A673 (cell line): ENCODE results near the gene C2orf72. TPM values are rescaled to one million over a fixed set of nuclear protein-coding genes. Genes with fewer than 3 reads are reported as not detected.

Experiments used
- BruUV-seq: library from RNA; stranded (reverse); fragments of 400-500 nt; replicated peaks from 2 replicates; lab custom pipeline; 2021; lab: Mats Ljungman, UMichigan
- CTCF ChIA-PET: fragments of 300-600 bp; sonication (Branson Sonifier 250); formaldehyde crosslinking; loops from one replicate; lab custom pipeline; 2022; ENCODE audit warnings: antibody characterized with exemption; lab: Charles Lee
- POLR2A ChIA-PET: fragments of 300-600 bp; sonication (Branson Sonifier 250); formaldehyde crosslinking; loops from one replicate; lab custom pipeline; 2022; ENCODE audit warnings: antibody characterized with exemption; ENCODE audit not compliant: low non-redundant PET; lab: Charles Lee
- DNase-seq: peaks from one replicate; pipeline ENCODE4 v3.0.0-alpha.2; 2015; ENCODE audit warnings: low spot score
- H3K27ac ChIP-seq: fragments of 200-600 bp; sonication (generic); 2 replicates; pipeline ENCODE4 v1.5.1; 2016; ENCODE audit warnings: mixed run types, low read depth, mild to moderate bottlenecking, mixed read lengths, antibody characterized with exemption, low read length; ENCODE audit not compliant: poor library complexity, severe bottlenecking
- H3K27me3 ChIP-seq: fragments of 200-600 bp; sonication (generic); replicated peaks from 2 replicates; pipeline ENCODE4 v1.6.1; 2017; ENCODE audit warnings: mixed run types, low read depth, mild to moderate bottlenecking, mixed read lengths, antibody characterized with exemption, low read length; ENCODE audit not compliant: insufficient read depth, poor library complexity
- H3K36me3 ChIP-seq: fragments of 200-600 bp; sonication (generic); 2 replicates; pipeline ENCODE4 v1.6.1; 2016; ENCODE audit warnings: mixed run types, mild to moderate bottlenecking, mixed read lengths, antibody characterized with exemption, low read length; ENCODE audit not compliant: insufficient read depth, poor library complexity, severe bottlenecking
- H3K4me1 ChIP-seq: fragments of 200-600 bp; sonication (generic); 2 replicates; pipeline ENCODE4 v1.6.1; 2017; ENCODE audit warnings: mixed run types, mild to moderate bottlenecking, mixed read lengths, antibody characterized with exemption, low read length; ENCODE audit not compliant: insufficient read depth, poor library complexity, severe bottlenecking
- H3K4me3 ChIP-seq: fragments of 200-600 bp; sonication (generic); 2 replicates; pipeline ENCODE4 v1.5.1; 2016; ENCODE audit warnings: low read depth, mixed run types, mild to moderate bottlenecking, mixed read lengths, low read length; ENCODE audit not compliant: poor library complexity, severe bottlenecking
- H3K9me3 ChIP-seq: fragments of 200-600 bp; sonication (generic); 2 replicates; pipeline ENCODE4 v1.6.1; 2016; ENCODE audit warnings: mixed run types, low read depth, mild to moderate bottlenecking, mixed read lengths, antibody characterized with exemption, low read length; ENCODE audit not compliant: poor library complexity, severe bottlenecking
- EZH2 ChIP-seq: fragments of 200-600 bp; sonication (generic); IDR thresholded peaks from 2 replicates; pipeline ENCODE4 v1.6.1; 2017; ENCODE audit warnings: borderline replicate concordance, low read depth, mild to moderate bottlenecking, mixed read lengths, antibody characterized with exemption, low read length; ENCODE audit not compliant: poor library complexity, severe bottlenecking
- intact Hi-C: fragments of 100-400 bp; cut with micrococcal nuclease; formaldehyde crosslinking; loops from one replicate; pipeline ENCODE4 v1.10.0; 2022; ENCODE audit not compliant: unreplicated experiment
- total RNA-seq: library from RNA; stranded (reverse); gene quantifications from 2 replicates; pipeline ENCODE4 v1.2.3, GENCODE V29; 2021
- TF ChIP-seq, protein P1 (sequence below): fragments of 300-800, 200-600 bp; sonication (generic); conservative IDR thresholded peaks from 2 replicates; pipeline ENCODE4 v1.5.1; 2017; ENCODE audit warnings: low read depth, mild to moderate bottlenecking, antibody characterized with exemption, low read length, moderate library complexity, mixed read lengths

Gene C2orf72
- total RNA-seq, 1 experiment from 2014 or later, result not detected

DNA sequence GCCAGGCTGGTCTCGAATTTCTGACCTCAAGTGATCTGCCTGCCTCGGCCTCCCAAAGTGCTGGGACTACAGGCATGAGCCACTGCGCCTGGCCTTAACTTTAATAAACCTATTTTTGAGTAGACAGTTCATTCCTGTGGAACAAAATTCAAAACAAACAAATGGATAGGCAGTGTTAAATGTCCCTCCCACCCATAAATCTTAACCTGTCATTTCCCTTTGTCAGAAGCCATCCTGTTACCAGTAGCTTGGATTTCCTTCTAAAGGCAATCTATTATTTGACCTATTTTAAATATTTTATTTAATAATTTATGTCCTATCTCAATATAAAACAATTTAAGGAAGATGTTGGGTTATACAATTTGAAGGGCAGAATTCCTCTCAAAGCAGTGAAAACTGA lies 6.6 kb upstream of the C2orf72 start:
- Histone ChIP-seq H3K4me1 (no peaks in the 10 kb centered on the region), H3K9me3 (no peaks in the 10 kb centered on the region), H3K36me3 (no peaks in the 10 kb centered on the region), H3K4me3 (no peak overlapping the region), H3K27me3 (peaks cover 29% of the 10 kb centered on the region), H3K27ac (no peak overlapping the region)
- ChIA-PET CTCF (no interaction called here), POLR2A (no interaction called here)
- DNase-seq, result no peak
- TF ChIP-seq, protein P1, sequence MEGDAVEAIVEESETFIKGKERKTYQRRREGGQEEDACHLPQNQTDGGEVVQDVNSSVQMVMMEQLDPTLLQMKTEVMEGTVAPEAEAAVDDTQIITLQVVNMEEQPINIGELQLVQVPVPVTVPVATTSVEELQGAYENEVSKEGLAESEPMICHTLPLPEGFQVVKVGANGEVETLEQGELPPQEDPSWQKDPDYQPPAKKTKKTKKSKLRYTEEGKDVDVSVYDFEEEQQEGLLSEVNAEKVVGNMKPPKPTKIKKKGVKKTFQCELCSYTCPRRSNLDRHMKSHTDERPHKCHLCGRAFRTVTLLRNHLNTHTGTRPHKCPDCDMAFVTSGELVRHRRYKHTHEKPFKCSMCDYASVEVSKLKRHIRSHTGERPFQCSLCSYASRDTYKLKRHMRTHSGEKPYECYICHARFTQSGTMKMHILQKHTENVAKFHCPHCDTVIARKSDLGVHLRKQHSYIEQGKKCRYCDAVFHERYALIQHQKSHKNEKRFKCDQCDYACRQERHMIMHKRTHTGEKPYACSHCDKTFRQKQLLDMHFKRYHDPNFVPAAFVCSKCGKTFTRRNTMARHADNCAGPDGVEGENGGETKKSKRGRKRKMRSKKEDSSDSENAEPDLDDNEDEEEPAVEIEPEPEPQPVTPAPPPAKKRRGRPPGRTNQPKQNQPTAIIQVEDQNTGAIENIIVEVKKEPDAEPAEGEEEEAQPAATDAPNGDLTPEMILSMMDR, result no peak
- TF ChIP-seq EZH2, result no peak
- intact Hi-C loops, result no loop called here
- no TSS peak for BruUV-seq

DNA sequence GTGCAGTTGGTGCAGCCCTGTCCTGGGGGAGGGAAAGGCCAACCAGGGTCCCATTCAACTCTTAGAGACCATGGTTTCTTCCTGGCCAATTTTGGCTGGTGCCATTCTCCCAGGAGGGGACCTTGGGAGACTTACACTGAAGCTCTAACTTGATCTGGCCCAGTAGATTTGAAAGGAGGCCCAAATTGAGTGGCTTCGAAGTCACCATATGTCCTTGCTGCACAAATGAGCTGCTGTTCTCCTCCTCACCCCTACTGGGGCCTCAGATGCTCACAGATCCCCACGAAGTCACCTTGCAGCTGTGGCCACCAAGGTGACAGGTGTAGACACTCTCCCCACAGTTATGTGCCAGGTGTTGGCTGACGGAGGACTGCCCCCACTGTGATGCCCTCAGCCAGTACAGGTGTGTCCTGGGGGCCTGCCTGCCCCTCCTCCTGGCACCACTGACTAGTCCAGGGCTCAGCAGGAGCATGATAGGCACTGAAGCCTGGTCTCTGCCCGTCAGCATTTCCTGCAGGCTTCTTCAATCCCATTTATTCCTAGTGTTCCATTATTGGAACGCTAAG lies 4.7 kb upstream of the C2orf72 start:
- H3K27ac ChIP-seq, result no peak overlapping the region
- no peaks in the 10 kb centered on the region for H3K4me1 ChIP-seq
- peaks cover 44% of the 10 kb centered on the region for H3K27me3 ChIP-seq
- BruUV-seq, result no TSS peak
- ChIA-PET CTCF (no interaction called here), POLR2A (no interaction called here)
- no peak for DNase-seq
- no peak overlapping the region for H3K4me3 ChIP-seq
- no peaks in the 10 kb centered on the region for H3K36me3 ChIP-seq
- H3K9me3 ChIP-seq, result no peaks in the 10 kb centered on the region
- TF ChIP-seq, protein P1, result no peak
- TF ChIP-seq EZH2, result no peak
- intact Hi-C loops, result no loop called here

DNA sequence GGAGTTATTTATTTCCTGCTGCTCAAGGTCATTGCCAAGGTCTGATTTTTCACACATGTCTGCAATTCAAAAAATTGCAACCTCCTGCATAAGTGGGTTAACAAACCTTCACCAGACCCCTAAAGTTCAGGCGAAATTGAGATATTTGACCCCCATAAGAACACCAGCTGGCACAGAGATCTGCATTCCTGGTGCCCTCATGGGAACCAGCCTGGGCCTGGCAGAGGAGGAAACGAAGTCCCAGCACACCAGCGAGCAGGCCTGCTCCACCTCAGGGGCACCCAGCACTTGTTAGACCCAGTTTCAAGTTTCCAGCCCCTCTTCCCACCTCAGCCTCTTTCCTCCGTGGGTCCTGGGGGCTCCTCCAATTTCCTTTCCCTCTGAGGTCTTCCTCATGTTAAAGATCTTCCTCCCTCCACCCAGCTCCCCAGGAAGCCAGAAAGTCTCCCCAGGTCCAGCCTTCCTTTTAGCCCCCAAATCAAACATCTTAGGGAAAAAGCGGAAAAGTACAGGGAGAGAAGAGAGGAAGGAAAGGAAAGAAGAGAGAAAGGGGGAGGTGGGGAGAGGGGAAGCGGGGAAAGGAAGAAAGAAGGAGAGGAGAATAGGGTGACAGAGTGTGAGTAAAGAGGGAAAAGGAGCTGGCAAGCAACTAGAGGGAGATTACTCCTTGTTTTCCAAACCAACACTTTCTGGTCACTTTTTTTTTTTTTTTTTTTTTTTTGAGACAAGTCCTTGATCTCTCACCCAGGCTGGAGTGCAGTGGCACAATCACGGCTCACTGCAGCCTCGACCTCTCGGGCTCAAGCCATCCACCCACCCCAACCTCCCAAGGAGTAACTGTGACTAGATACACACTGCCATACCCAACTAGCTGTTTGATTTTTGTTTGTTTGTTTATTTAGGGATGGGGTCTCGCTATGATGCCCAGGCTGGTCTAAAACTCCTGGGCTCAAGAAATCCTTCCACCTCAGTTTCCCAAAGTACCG lies 3.9 kb upstream of the C2orf72 start:
- Histone ChIP-seq H3K9me3 (no peaks in the 10 kb centered on the region), H3K27ac (no peak overlapping the region), H3K4me3 (no peak overlapping the region), H3K36me3 (no peaks in the 10 kb centered on the region), H3K4me1 (no peaks in the 10 kb centered on the region), H3K27me3 (peaks cover 49% of the 10 kb centered on the region)
- intact Hi-C loops, result no loop called here
- no peak for DNase-seq
- TF ChIP-seq EZH2, result no peak
- TF ChIP-seq, protein P1, result no peak
- POLR2A ChIA-PET, result no interaction called here
- no TSS peak for BruUV-seq
- CTCF ChIA-PET, result interaction anchor here (0.6 kb wide), 1 partner anchor 25 kb away, joined by 3 read pairs; no protein-coding TSS in a partner anchor
